HL-60 (cell line): ENCODE measurements around the gene CCM2.

Source experiments
- CTCF ChIP-seq: IDR thresholded peaks from one replicate; pipeline ENCODE4 v1.5.1; 2011; ENCODE audit warnings: low read length, control low read depth, inconsistent platforms; ENCODE audit not compliant: insufficient read depth
- POLR2AphosphoS5 ChIP-seq: IDR thresholded peaks from 2 replicates; pipeline ENCODE4 v1.6.1; 2012; ENCODE audit warnings: low read depth
- REST ChIP-seq: IDR thresholded peaks from 2 replicates; pipeline ENCODE4 v1.6.1; 2012; ENCODE audit warnings: low read depth; ENCODE audit not compliant: insufficient replicate concordance

GRCh38 chr7:44990109-44991023 is 9.6 kb upstream of the CCM2 start:
- TF ChIP-seq CTCF = no peak
- TF ChIP-seq POLR2AphosphoS5 = no peak
- no peak for TF ChIP-seq REST
